Nephron progenitor cell (in vitro differentiated cells): ENCODE measurements around the gene ETV1.

Source experiments
- DNase-seq: peaks from one replicate; pipeline ENCODE4 v3.0.0; 2021
- H3K27ac Mint-ChIP-seq: 2 replicates; pipeline ENCODE4 v1.8.0; 2021; ENCODE audit warnings: mild to moderate bottlenecking, moderate library complexity, mixed read lengths
- H3K27me3 Mint-ChIP-seq: 2 replicates; pipeline ENCODE4 v1.8.0; 2021; ENCODE audit warnings: mild to moderate bottlenecking, low read depth, mixed read lengths; ENCODE audit not compliant: poor library complexity
- H3K36me3 Mint-ChIP-seq: 2 replicates; pipeline ENCODE4 v1.8.0; 2021; ENCODE audit warnings: low read depth, mixed read lengths
- H3K4me1 Mint-ChIP-seq: 2 replicates; pipeline ENCODE4 v1.8.0; 2021; ENCODE audit warnings: mixed read lengths
- H3K4me3 Mint-ChIP-seq: 2 replicates; pipeline ENCODE4 v1.8.0; 2021; ENCODE audit warnings: mild to moderate bottlenecking, moderate library complexity, mixed read lengths
- H3K9me3 Mint-ChIP-seq: 2 replicates; pipeline ENCODE4 v1.8.0; 2021; ENCODE audit warnings: mild to moderate bottlenecking, moderate library complexity, mixed read lengths
- TF ChIP-seq, protein P1 (sequence below): fragments of 200-600 bp; sonication (generic); IDR thresholded peaks from 2 replicates; pipeline ENCODE4 v1.5.0; 2021; ENCODE audit warnings: antibody characterized with exemption

Gene ETV1

DNA sequence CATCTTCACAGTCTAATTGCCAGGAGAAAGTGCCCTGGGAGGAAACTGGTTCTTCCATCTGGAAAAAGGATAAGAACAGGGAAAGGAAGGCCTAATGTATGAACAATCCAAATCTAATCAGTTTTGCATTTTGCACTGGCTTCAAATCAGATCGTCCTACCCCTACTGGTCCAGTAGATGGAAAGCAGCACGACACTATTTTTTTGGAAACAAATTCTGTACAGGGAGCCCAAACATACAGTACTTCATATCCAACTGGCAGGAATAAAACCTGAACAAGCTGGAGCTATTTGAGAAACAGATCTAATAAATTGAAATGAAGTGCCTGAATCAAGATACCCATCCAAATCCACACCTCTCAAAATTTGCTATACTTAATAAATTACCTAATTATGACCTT, 36.5 kb downstream of the ETV1 start:
- H3K27ac Mint-ChIP-seq, result peak overlapping the region; percentile 10
- no peaks in the 10 kb centered on the region for H3K9me3 Mint-ChIP-seq
- peaks cover 23% of the 10 kb centered on the region for H3K36me3 Mint-ChIP-seq
- H3K27me3 Mint-ChIP-seq, result peaks cover 3% of the 10 kb centered on the region
- no peak overlapping the region for H3K4me3 Mint-ChIP-seq
- TF ChIP-seq, protein P1, sequence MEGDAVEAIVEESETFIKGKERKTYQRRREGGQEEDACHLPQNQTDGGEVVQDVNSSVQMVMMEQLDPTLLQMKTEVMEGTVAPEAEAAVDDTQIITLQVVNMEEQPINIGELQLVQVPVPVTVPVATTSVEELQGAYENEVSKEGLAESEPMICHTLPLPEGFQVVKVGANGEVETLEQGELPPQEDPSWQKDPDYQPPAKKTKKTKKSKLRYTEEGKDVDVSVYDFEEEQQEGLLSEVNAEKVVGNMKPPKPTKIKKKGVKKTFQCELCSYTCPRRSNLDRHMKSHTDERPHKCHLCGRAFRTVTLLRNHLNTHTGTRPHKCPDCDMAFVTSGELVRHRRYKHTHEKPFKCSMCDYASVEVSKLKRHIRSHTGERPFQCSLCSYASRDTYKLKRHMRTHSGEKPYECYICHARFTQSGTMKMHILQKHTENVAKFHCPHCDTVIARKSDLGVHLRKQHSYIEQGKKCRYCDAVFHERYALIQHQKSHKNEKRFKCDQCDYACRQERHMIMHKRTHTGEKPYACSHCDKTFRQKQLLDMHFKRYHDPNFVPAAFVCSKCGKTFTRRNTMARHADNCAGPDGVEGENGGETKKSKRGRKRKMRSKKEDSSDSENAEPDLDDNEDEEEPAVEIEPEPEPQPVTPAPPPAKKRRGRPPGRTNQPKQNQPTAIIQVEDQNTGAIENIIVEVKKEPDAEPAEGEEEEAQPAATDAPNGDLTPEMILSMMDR, result no peak
- no peak for DNase-seq
- peaks cover 33% of the 10 kb centered on the region for H3K4me1 Mint-ChIP-seq

GRCh38 chr7:13949939-13950338, 39.5 kb downstream of the ETV1 start:
- Mint-ChIP-seq H3K4me3 (no peak overlapping the region), H3K36me3 (peaks cover 47% of the 10 kb centered on the region), H3K27me3 (peaks cover 3% of the 10 kb centered on the region), H3K27ac (peak overlapping the region; percentile 93), H3K9me3 (no peaks in the 10 kb centered on the region), H3K4me1 (peaks cover 53% of the 10 kb centered on the region)
- DNase-seq, result no peak
- TF ChIP-seq, protein P1, result no peak

GRCh38 chr7:13949445-13949844, 40.0 kb downstream of the ETV1 start:
- no peak for DNase-seq
- H3K4me1 Mint-ChIP-seq, result peaks cover 53% of the 10 kb centered on the region
- peak overlapping the region; percentile 79 for H3K27ac Mint-ChIP-seq
- H3K4me3 Mint-ChIP-seq, result no peak overlapping the region
- H3K9me3 Mint-ChIP-seq, result peaks cover 3% of the 10 kb centered on the region
- peaks cover 52% of the 10 kb centered on the region for H3K36me3 Mint-ChIP-seq
- peaks cover 3% of the 10 kb centered on the region for H3K27me3 Mint-ChIP-seq
- TF ChIP-seq, protein P1, result no peak

GRCh38 chr7:13948019-13948801, 41.3 kb downstream of the ETV1 start:
- peaks cover 13% of the 10 kb centered on the region for H3K9me3 Mint-ChIP-seq
- no peak for DNase-seq
- H3K4me3 Mint-ChIP-seq, result peak overlapping the region; percentile 27
- no peaks in the 10 kb centered on the region for H3K27me3 Mint-ChIP-seq
- peak overlapping the region; percentile 94 for H3K27ac Mint-ChIP-seq
- H3K4me1 Mint-ChIP-seq, result peaks cover 53% of the 10 kb centered on the region
- H3K36me3 Mint-ChIP-seq, result peaks cover 60% of the 10 kb centered on the region
- TF ChIP-seq, protein P1, result no peak

DNA sequence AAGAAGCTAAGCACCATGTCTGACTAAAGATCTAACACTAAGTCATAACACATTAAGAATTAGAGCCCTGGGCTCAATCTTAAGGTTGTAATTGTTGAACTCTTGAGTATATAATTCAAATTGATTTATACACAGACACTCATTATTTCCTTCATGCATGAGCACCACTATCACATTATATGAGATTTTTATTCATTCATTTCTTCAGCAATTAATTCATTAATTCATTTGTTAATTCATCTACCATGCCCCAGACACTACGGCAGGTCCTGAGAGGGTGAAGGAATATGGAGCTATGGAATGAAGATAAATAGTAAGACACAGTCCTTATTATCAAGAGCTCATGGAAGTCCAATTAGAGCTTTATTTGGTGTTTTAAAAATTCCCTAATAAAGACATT, 41.9 kb downstream of the ETV1 start:
- H3K4me1 Mint-ChIP-seq, result peaks cover 53% of the 10 kb centered on the region
- H3K27me3 Mint-ChIP-seq, result no peaks in the 10 kb centered on the region
- DNase-seq, result no peak
- peaks cover 60% of the 10 kb centered on the region for H3K36me3 Mint-ChIP-seq
- TF ChIP-seq, protein P1, result no peak
- H3K4me3 Mint-ChIP-seq, result no peak overlapping the region
- peaks cover 18% of the 10 kb centered on the region for H3K9me3 Mint-ChIP-seq
- H3K27ac Mint-ChIP-seq, result no peak overlapping the region

DNA sequence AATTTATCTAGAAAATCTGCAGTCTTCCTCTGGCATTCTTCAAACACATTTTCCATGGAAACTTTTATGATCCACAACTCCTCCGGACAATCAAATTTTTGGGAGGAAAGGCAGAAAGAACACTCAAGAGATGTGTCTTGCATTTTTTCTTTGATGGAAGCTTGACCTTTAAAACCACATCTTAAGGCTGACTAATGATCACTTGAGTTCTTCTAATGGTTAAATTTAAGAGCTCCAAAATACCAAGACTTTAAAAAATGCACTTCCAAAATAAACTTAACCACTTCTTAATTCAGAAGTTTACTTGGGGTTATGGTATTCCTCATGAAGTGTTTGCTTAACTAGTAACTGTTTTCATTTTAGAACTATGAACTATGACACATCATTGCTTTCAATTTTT, 43.3 kb downstream of the ETV1 start:
- Mint-ChIP-seq H3K9me3 (peaks cover 22% of the 10 kb centered on the region), H3K4me3 (no peak overlapping the region), H3K4me1 (peaks cover 52% of the 10 kb centered on the region), H3K36me3 (peaks cover 68% of the 10 kb centered on the region), H3K27ac (peak overlapping the region; percentile 61), H3K27me3 (no peaks in the 10 kb centered on the region)
- no peak for DNase-seq
- TF ChIP-seq, protein P1, result no peak
